Measurements from ENCODE around the gene SEZ6.

The SEZ6 gene

GRCh38 chr17:28956112-28956511 lies 49.7 kb downstream of the SEZ6 start:
- DNase-seq (ENCODE audit: low read depth in 2 of 2), result no peak

GRCh38 chr17:28955408-28955807 lies 50.4 kb downstream of the SEZ6 start:
- DNase-seq (ENCODE audit: low read depth in 2 of 2), result no peak

- DNase-seq (ENCODE audit: low read depth in 2 of 2), result no peak
These were observed 50.9 kb downstream of the SEZ6 start for GRCh38 chr17:28954886-28955285.

- DNase-seq (ENCODE audit: low read depth in 2 of 2), result peak in 1 of 2 donors; percentile 18
These were observed 52.3 kb downstream of the SEZ6 start for GRCh38 chr17:28953444-28954118.

- peak; percentile 90 to 94 for DNase-seq (ENCODE audit: low read depth in 2 of 2)
These were observed 53.5 kb downstream of the SEZ6 start for GRCh38 chr17:28951991-28952975.

GRCh38 chr17:28951428-28951990 lies 54.3 kb downstream of the SEZ6 start, which contains the start of gene PHF12:
Gene PHF12 (minus strand): TSS chr17:28951518. CDS start chr17:28950960, 558 bp downstream.
- DNase-seq (ENCODE audit: low read depth in 2 of 2), result peak; percentile 99 to 100

GRCh38 chr17:28950752-28951427 lies 54.9 kb downstream of the SEZ6 start:
- DNase-seq (ENCODE audit: low read depth in 2 of 2), result no peak

- DNase-seq (ENCODE audit: low read depth in 2 of 2), result peak in 1 of 2 donors; percentile 21
These were observed 55.6 kb downstream of the SEZ6 start for GRCh38 chr17:28950017-28950751.

- peak in 1 of 2 donors; percentile 25 for DNase-seq (ENCODE audit: low read depth in 2 of 2)
These were observed 56.4 kb downstream of the SEZ6 start for GRCh38 chr17:28949185-28950016.

GRCh38 chr17:28948873-28949184 lies 57.0 kb downstream of the SEZ6 start:
- no peak for DNase-seq (ENCODE audit: low read depth in 2 of 2)

- no peak for DNase-seq (ENCODE audit: low read depth in 2 of 2)
These were observed 57.5 kb downstream of the SEZ6 start for GRCh38 chr17:28948342-28948741.

GRCh38 chr17:28947639-28948038 lies 58.2 kb downstream of the SEZ6 start:
- no peak for DNase-seq (ENCODE audit: low read depth in 2 of 2)

GRCh38 chr17:28946239-28946638 lies 59.6 kb downstream of the SEZ6 start:
- no peak for DNase-seq (ENCODE audit: low read depth in 2 of 2)

- no peak for DNase-seq (ENCODE audit: low read depth in 2 of 2)
These were observed 60.7 kb downstream of the SEZ6 start for GRCh38 chr17:28944862-28945741.

- DNase-seq (ENCODE audit: low read depth in 2 of 2), result no peak
These were observed 61.5 kb downstream of the SEZ6 start for GRCh38 chr17:28944343-28944742.

- no peak for DNase-seq (ENCODE audit: low read depth in 2 of 2)
These were observed 62.9 kb downstream of the SEZ6 start for GRCh38 chr17:28942925-28943324.

- DNase-seq (ENCODE audit: low read depth in 2 of 2), result no peak
These were observed 64.6 kb downstream of the SEZ6 start for GRCh38 chr17:28941251-28941650.

- DNase-seq (ENCODE audit: low read depth in 2 of 2), result no peak
These were observed 65.2 kb downstream of the SEZ6 start for GRCh38 chr17:28940675-28941074.

GRCh38 chr17:28940142-28940541 lies 65.7 kb downstream of the SEZ6 start:
- no peak for DNase-seq (ENCODE audit: low read depth in 2 of 2)

All from activated CD8-positive, alpha-beta memory T cell treated with anti-CD3 and anti-CD28 coated beads for 4 hours (primary cell).